Tibial nerve (tissue), 4 donors: ENCODE measurements around the gene TFEB. TPM values are rescaled to one million over a fixed set of nuclear protein-coding genes. Genes with fewer than 3 reads are reported as not detected.
A peak's percentile ranks its signal among the peaks of the same experiment; 100 is the strongest.

Source experiments
- DNase-seq, 2 donors: peaks; one replicate each; pipeline ENCODE4 v3.0.0-alpha.2; 2019; ENCODE audit warnings: low spot score in 2 of 2
- H3K27ac ChIP-seq, 4 donors: fragments of 200-600 bp; sonication (generic) in 3 of 4; one replicate each; pipeline ENCODE4 v1.5.1; 2017 to 2019; ENCODE audit warnings: mild to moderate bottlenecking in 1 of 4
- H3K27me3 ChIP-seq, 2 donors: fragments of 200-600 bp; sonication (generic) in 1 of 2; one replicate each; pipeline versions ENCODE4 v1.5.1 to v1.6.0; 2017 to 2019
- H3K36me3 ChIP-seq, 3 donors: fragments of 200-600 bp; sonication (generic); one replicate each; pipeline ENCODE4 v1.5.1; 2018 to 2019
- H3K4me1 ChIP-seq, 4 donors: fragments of 200-600 bp; sonication (generic) in 3 of 4; one replicate each; pipeline ENCODE4 v1.5.1; 2017 to 2019
- H3K4me3 ChIP-seq, 4 donors: fragments of 200-600 bp; sonication (generic) in 3 of 4; one replicate each; pipeline ENCODE4 v1.5.1; 2017 to 2019; ENCODE audit warnings: mild to moderate bottlenecking in 1 of 4, moderate library complexity in 1 of 4
- H3K9me3 ChIP-seq, 4 donors: fragments of 200-600 bp; sonication (generic) in 3 of 4; one replicate each; pipeline ENCODE4 v1.5.1; 2017 to 2019
- CTCF ChIP-seq, 5 experiments: fragments of 200-600 bp in 3 of 5; fragments of 450-650 bp in 2 of 5; sonication (generic) in 3 of 5; IDR thresholded peaks; one replicate each; pipeline ENCODE4 v1.5.1; 2016 to 2019; ENCODE audit warnings: antibody characterized with exemption in 5 of 5, mild to moderate bottlenecking in 3 of 5, moderate library complexity in 2 of 5
- EP300 ChIP-seq, 2 donors: sonication (generic); formaldehyde crosslinking; IDR thresholded peaks; one replicate each; pipeline ENCODE4 v1.6.1; 2017; ENCODE audit warnings: antibody characterized with exemption in 2 of 2, mild to moderate bottlenecking in 1 of 2
- POLR2A ChIP-seq, 2 donors: fragments of 450-650 bp; IDR thresholded peaks; one replicate each; pipeline ENCODE4 v1.6.1; 2017; ENCODE audit warnings: antibody characterized with exemption in 2 of 2, mild to moderate bottlenecking in 2 of 2, moderate library complexity in 2 of 2
- WGBS, 2 donors: methylation state at CpG; one replicate each; pipeline ENCODE4 v1.1.5; 2018; 5-methylcytosine and 5-hydroxymethylcytosine counted together
- total RNA-seq, 4 donors: library from RNA; depleted of rRNA; stranded (reverse); fragments of >200 nt; gene quantifications; one replicate each; pipeline ENCODE4 v1.1.0, GENCODE V29; 2016

Gene TFEB
- total RNA-seq, 4 donors from 2014 or later = 19.2 to 28.8 (median 20.6) TPM

DNA sequence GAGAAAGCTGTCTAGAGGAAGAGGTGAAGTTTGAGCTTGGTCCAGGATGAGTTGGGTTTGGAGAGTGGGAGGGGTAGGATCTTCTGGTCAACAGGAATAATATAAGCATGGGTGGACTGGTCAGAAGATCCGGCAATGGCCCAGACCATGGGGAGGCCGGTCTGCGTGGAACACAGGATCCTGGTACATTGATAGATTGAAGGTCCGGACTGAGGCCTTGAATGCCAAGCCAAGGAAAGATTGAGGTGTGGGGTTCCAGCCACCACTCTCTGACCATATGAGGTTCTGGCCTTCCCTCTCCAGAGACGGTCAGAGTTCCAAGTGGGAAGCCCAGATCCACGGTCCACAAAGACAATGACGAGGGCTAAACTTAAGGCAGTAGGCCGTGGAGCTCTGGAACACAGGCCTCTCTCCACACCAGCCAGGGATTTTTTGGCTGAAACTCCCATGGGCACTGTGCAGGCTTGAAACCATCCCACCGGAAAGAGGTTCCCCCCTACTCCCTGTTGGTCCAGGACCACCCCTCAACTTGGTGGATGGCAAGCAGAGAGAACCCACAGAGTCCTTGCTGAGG lies 94.0 kb downstream of the TFEB start:
- no peak for DNase-seq
- peaks cover 0 to 38% of the 10 kb centered on the region in 2 donors for H3K27me3 ChIP-seq

DNA sequence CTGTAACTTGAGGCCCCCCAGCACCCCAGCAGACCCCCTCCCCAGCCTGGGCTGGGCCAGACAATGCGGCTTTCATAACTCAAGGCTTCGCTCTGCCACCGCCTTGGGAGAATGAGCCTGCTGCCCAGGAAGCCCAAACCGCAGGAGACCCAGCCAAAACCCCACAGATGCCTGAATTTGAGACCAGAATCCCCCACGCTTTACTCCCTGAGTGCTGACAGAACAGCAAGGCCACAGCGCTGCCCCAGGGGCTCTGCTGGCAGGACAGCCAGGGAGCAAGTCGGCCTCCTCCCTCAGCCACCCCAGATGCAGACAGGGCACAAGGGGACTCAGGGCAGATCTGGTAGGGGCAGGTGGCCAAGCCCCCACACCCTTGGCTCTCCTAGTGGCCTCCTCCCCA lies 95.0 kb downstream of the TFEB start:
- TF ChIP-seq EP300 (IDR thresholded peaks at IDR 0.05) (no peak), CTCF (IDR thresholded peaks at IDR 0.05) (no peak), POLR2A (IDR thresholded peaks at IDR 0.05) (no peak)
- H3K36me3 ChIP-seq = no peaks in the 10 kb centered on the region
- no peak overlapping the region for H3K4me3 ChIP-seq
- no peaks in the 10 kb centered on the region for H3K9me3 ChIP-seq
- WGBS, 2 donors = 36 to 50% methylated on average over 5 to 6 of the region's 7 CpGs
- H3K27me3 ChIP-seq = peaks cover 0 to 38% of the 10 kb centered on the region in 2 donors
- H3K4me1 ChIP-seq = peaks cover 0 to 49% (median 23%) of the 10 kb centered on the region in 4 donors
- H3K27ac ChIP-seq = no peak overlapping the region
- DNase-seq = no peak

More for the DNA sequence above, 94.0 kb downstream of the TFEB start:
- no peaks in the 10 kb centered on the region for H3K36me3 ChIP-seq
- no peak for TF ChIP-seq EP300 (IDR thresholded peaks at IDR 0.05)
- no peak for TF ChIP-seq POLR2A (IDR thresholded peaks at IDR 0.05)
- no peak for TF ChIP-seq CTCF (IDR thresholded peaks at IDR 0.05)
- no peaks in the 10 kb centered on the region for H3K9me3 ChIP-seq
- H3K4me3 ChIP-seq = no peak overlapping the region
- H3K27ac ChIP-seq = no peak overlapping the region
- peaks cover 0 to 58% (median 28%) of the 10 kb centered on the region in 4 donors for H3K4me1 ChIP-seq
- WGBS, 2 donors = 84 to 88% methylated on average over 9 of the region's 9 CpGs

GRCh38 chr6:41639809-41640371 lies 95.5 kb downstream of the TFEB start:
- Histone ChIP-seq H3K4me1 (peaks cover 0 to 46% (median 21%) of the 10 kb centered on the region in 4 donors), H3K9me3 (no peaks in the 10 kb centered on the region), H3K4me3 (no peak overlapping the region), H3K36me3 (no peaks in the 10 kb centered on the region), H3K27me3 (peaks cover 0 to 40% of the 10 kb centered on the region in 2 donors), H3K27ac (no peak overlapping the region)
- 44 to 54% methylated on average over 8 of the region's 8 CpGs for WGBS, 2 donors
- no peak for DNase-seq
- no peak for TF ChIP-seq POLR2A (IDR thresholded peaks at IDR 0.05)

- peak overlapping the region; percentile 30 to 61 (median 48) for H3K4me3 ChIP-seq
- DNase-seq = peak in 1 of 2 donors; percentile 29
- H3K27me3 ChIP-seq = peaks cover 0 to 44% of the 10 kb centered on the region in 2 donors
- WGBS, 2 donors = 14 to 18% methylated on average over 40 of the region's 40 CpGs
- H3K36me3 ChIP-seq = no peaks in the 10 kb centered on the region
- H3K27ac ChIP-seq = peak overlapping the region in 2 of 4 donors; percentile 60 to 79
- H3K4me1 ChIP-seq = peaks cover 0 to 49% (median 21%) of the 10 kb centered on the region in 4 donors
- no peak for TF ChIP-seq EP300 (IDR thresholded peaks at IDR 0.05)
- H3K9me3 ChIP-seq = no peaks in the 10 kb centered on the region
These were observed 96.2 kb downstream of the TFEB start for GRCh38 chr6:41638935-41639808.

- DNase-seq = no peak
- no peaks in the 10 kb centered on the region for H3K36me3 ChIP-seq
- peaks cover 0 to 44% of the 10 kb centered on the region in 2 donors for H3K27me3 ChIP-seq
- peak within 1 kb of the TSS in 2 of 4 donors; percentile 60 to 79 for H3K27ac ChIP-seq
- peaks cover 0 to 49% (median 21%) of the 10 kb centered on the region in 4 donors for H3K4me1 ChIP-seq
- TF ChIP-seq EP300 (IDR thresholded peaks at IDR 0.05) (no peak), POLR2A (IDR thresholded peaks at IDR 0.05) (no peak), CTCF (IDR thresholded peaks at IDR 0.05) (no peak)
- 3 to 6% methylated on average over 51 to 75 of the region's 86 CpGs for WGBS, 2 donors
- H3K4me3 ChIP-seq = peak within 1 kb of the TSS; percentile 30 to 61 (median 48)
- no peaks in the 10 kb centered on the region for H3K9me3 ChIP-seq
These were observed 97.1 kb downstream of the TFEB start, which contains the start of gene MDFI for GRCh38 chr6:41638002-41638934. MDFI (plus strand) TSS chr6:41638468; CDS start chr6:41638750, 282 bp downstream.
